Fibroblast of mammary gland (primary cell): ENCODE measurements around the gene HYPK.
"Not testable (repeated sequence)": the region's sequence is repeated elsewhere in the genome, so short reads cannot be mapped to it uniquely, and the experiment has no call there.

Experiments used
- DNase-seq: peaks from one replicate; pipeline ENCODE4 v3.0.0-alpha.2; 2010; ENCODE audit warnings: low read depth
- H3K4me3 ChIP-seq: 2 replicates; pipeline ENCODE4 v1.5.1; 2011; ENCODE audit warnings: low read depth, mild to moderate bottlenecking, low read length, moderate library complexity; ENCODE audit not compliant: control insufficient read depth
- TF ChIP-seq, protein P1 (sequence below): conservative IDR thresholded peaks from 2 replicates; pipeline ENCODE4 v1.5.1; 2011; ENCODE audit warnings: low read depth, low read length, inconsistent platforms; ENCODE audit not compliant: control insufficient read depth, insufficient read depth

HYPK gene

GRCh38 chr15:43828061-43828657 is 27.8 kb downstream of the HYPK start:
- peak overlapping the region; percentile 78 for H3K4me3 ChIP-seq
- TF ChIP-seq, protein P1, sequence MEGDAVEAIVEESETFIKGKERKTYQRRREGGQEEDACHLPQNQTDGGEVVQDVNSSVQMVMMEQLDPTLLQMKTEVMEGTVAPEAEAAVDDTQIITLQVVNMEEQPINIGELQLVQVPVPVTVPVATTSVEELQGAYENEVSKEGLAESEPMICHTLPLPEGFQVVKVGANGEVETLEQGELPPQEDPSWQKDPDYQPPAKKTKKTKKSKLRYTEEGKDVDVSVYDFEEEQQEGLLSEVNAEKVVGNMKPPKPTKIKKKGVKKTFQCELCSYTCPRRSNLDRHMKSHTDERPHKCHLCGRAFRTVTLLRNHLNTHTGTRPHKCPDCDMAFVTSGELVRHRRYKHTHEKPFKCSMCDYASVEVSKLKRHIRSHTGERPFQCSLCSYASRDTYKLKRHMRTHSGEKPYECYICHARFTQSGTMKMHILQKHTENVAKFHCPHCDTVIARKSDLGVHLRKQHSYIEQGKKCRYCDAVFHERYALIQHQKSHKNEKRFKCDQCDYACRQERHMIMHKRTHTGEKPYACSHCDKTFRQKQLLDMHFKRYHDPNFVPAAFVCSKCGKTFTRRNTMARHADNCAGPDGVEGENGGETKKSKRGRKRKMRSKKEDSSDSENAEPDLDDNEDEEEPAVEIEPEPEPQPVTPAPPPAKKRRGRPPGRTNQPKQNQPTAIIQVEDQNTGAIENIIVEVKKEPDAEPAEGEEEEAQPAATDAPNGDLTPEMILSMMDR, result no peak
- DNase-seq, result peak; percentile 32

GRCh38 chr15:43829951-43830540 is 29.6 kb downstream of the HYPK start:
- H3K4me3 ChIP-seq, DNase-seq: not testable (repeated sequence)

GRCh38 chr15:43830691-43831275 is 30.4 kb downstream of the HYPK start:
- not testable (repeated sequence) for DNase-seq, H3K4me3 ChIP-seq

DNA sequence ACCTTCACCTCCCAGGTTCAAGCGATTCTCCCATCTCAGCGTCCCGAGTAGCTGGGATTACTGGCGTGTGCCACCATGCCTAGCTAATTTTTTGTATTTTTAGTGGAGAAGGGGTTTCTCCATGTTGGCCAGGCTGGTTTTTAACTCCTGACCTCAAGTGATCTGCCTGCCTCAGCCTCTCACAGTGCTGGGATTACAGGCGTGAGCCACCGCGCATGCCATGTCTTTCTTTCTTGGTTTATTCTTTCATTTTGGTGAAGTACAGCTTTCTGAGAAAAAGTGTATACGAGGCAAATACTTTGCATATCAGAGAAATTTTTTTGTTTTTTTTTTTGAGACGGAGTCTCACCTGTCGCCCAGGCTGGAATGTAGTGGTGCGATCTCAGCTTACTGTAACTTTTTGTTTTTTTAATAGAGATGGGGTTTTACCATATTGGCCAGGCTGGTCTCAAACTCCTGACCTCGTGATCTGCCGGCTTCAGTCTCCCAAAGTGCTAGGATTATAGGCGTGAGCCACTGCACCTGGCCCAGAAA is 31.2 kb downstream of the HYPK start:
- DNase-seq, H3K4me3 ChIP-seq: not testable (repeated sequence)

DNA sequence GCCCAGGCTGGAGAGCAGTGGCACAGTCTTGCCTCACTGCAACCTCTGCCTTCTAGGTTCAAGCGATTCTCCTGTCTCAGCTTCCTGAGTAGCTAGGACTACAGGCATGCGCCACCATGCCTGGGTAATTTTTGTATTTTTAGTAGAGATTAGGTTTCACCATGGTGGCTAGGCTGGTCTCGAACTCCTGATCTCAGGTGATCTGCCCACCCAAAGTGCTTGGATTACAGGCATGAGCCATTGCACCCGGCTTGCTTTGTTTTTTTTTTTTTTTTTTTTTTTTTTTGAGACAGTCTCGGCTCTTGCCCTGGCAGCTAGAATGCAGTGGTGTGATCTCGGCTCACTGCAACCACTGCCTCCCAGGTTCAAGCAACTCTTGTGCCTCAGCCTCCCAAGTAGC is 32.1 kb downstream of the HYPK start:
- H3K4me3 ChIP-seq, DNase-seq: not testable (repeated sequence)

GRCh38 chr15:43845421-43845820 is 45.0 kb downstream of the HYPK start:
- no peak for DNase-seq
- no peak overlapping the region for H3K4me3 ChIP-seq
- TF ChIP-seq, protein P1, result no peak

DNA sequence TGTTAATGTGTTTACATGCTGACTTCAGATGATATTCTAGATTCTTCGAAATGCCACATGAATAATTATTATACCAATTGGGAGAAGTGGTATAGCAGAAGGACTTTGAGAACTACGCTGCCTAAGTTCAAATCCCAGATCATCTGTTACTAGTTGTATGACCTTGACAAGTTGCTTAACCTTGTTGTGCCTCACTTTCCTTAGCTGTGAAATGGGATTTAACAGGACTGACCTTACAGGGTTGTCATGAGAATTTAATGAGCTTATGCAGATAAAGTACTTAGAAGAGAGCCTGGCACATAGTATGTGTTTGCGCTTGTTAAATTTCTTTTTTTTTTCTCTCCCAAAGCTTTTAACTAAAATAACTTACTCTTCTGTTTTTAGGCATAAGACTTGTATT is 50.9 kb downstream of the HYPK start:
- TF ChIP-seq, protein P1, result no peak
- no peak overlapping the region for H3K4me3 ChIP-seq
- DNase-seq, result no peak

DNA sequence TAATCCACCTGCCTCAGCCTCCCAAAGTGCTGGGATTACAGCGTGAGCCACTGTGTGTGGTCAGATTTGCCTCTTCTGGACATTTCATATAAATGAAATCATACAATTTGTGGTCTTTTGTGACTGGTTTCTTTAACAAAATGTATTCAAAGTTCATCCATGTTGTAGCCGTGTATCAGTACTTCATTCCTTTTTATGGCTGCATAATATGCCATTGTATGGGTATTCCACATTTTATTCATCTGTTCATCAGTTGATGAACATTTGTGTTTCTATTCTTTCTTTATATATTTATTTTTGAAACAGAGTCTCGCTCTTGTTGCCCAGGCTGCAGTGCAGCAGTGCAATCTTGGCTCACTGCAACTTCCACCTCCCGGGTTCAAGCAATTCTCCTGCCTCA is 52.2 kb downstream of the HYPK start:
- H3K4me3 ChIP-seq, result no peak overlapping the region
- no peak for DNase-seq
- TF ChIP-seq, protein P1, result no peak
